ENCODE measurements around the gene ELOVL6. TPM values are rescaled to one million over a fixed set of nuclear protein-coding genes. Genes with fewer than 3 reads are reported as not detected.

The ELOVL6 gene
- total RNA-seq, 2 experiments from 2014 or later = 26.8 to 27.0 TPM

DNA sequence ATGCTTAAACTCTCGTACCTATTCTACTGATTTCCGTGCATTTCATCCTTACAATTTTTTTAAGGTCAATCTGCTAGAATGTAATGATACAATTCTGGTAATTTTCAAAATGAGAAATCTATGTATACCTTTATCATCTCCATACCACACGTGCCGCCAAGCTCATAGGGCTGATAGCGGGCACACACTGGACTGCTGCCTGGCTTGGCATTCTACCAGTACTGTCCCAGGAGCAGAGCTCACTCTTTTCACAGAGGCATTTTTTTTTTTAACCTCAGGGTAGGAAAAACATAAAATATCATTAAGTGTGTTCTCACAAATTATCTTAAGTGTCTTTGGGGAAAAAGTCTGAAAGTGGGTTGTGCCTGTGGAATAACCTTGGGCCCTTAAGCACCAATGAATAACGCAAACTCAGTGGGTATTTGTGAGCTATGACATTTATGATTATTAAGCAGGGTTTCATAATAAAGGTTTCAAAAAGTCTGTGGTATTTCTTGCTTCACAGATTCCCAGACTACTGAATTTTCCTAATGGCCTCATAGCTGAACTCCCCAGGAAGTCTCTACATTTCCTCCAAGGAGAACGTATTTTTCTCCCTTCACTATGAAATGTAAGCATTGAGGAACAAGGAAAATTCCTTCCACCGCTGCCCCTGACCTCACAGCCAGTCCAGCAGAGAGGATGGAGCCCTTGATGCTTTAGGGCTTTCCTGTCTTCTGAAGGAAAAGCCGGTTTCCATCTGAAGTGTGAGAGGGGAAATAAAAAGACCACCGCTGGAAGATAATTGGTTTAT lies 125.2 kb downstream of the ELOVL6 start:
- H3K27me3 Mint-ChIP-seq = no peaks in the 10 kb centered on the region
- H3K36me3 Mint-ChIP-seq (ENCODE audit: low read depth) = peaks cover 28% of the 10 kb centered on the region
- H3K4me3 Mint-ChIP-seq = no peak overlapping the region
- no peak for DNase-seq
- ChIA-PET POLR2A (no interaction called here), CTCF (no interaction called here)
- H3K27ac Mint-ChIP-seq = no peak overlapping the region
- H3K9me3 Mint-ChIP-seq = peaks cover 4% of the 10 kb centered on the region
- H3K4me1 Mint-ChIP-seq = peaks cover 9% of the 10 kb centered on the region

DNA sequence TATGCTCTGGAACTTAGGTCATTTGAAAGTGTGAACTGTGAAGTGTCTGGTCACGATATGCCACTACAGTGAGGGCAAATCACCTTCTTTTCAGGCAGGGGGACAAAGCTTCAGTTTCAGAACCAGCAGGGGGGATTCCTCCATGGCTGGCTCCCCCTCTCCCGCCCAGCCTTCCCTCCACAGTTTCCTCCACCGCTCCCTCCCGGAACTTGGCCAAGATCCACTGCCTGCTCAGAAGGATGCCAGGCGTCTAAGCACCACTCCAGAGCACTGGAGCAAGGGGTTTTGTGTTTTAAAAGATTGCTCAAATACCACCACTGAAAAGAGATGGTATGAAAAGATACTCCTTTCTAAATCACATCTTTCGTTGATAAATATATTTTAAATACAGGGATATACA lies 126.9 kb downstream of the ELOVL6 start:
- DNase-seq = no peak
- Mint-ChIP-seq H3K4me1 (peaks cover 9% of the 10 kb centered on the region), H3K27ac (no peak overlapping the region), H3K4me3 (no peak overlapping the region), H3K36me3 (ENCODE audit: low read depth) (peaks cover 16% of the 10 kb centered on the region), H3K27me3 (no peaks in the 10 kb centered on the region), H3K9me3 (no peaks in the 10 kb centered on the region)
- CTCF ChIA-PET = no interaction called here
- POLR2A ChIA-PET = no interaction called here

DNA sequence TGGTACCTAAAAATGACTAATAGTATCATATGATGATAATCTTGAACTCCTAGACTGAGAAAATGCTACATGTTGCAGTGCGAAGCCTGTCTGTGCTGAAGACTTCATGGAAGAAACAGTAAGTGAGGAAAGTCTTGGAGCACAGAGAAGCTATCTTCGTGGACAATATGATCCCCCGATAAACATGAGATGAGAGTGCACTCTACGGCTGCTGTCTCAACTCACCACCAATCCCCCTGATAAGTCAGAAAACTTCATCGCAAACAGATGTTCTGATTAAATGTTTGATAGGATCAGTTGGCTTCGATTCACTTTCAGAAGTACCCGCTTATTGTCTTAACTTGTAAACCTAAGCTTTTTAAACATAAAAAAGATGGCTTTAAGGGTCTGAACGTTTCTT lies 130.2 kb downstream of the ELOVL6 start:
- H3K4me3 Mint-ChIP-seq = no peak overlapping the region
- ChIA-PET CTCF (no interaction called here), POLR2A (no interaction called here)
- no peaks in the 10 kb centered on the region for H3K4me1 Mint-ChIP-seq
- H3K27me3 Mint-ChIP-seq = no peaks in the 10 kb centered on the region
- H3K27ac Mint-ChIP-seq = no peak overlapping the region
- H3K36me3 Mint-ChIP-seq (ENCODE audit: low read depth) = peaks cover 4% of the 10 kb centered on the region
- DNase-seq = no peak
- no peaks in the 10 kb centered on the region for H3K9me3 Mint-ChIP-seq

DNA sequence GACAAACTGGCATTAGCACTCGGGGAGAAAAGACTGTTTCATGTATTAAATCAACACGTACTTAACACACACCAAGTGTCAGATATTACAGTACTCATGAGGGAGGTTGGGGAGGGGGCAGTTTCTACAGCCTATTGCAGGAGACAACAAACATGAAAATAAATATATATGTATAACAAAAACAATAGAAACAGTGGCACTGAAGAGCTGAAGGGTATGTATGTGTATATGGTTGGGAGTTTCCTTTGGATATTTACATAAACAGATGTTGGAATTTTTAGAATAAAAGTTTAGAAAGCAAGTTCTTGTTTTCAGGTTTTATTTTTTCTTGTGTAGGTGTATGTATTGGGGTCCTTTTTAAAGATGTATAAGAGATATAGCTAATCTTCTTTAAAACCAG lies 133.5 kb downstream of the ELOVL6 start:
- Mint-ChIP-seq H3K4me1 (peaks cover 26% of the 10 kb centered on the region), H3K36me3 (ENCODE audit: low read depth) (peaks cover 10% of the 10 kb centered on the region), H3K27me3 (no peaks in the 10 kb centered on the region), H3K27ac (no peak overlapping the region), H3K9me3 (no peaks in the 10 kb centered on the region), H3K4me3 (no peak overlapping the region)
- ChIA-PET CTCF (no interaction called here), POLR2A (no interaction called here)
- no peak for DNase-seq

DNA sequence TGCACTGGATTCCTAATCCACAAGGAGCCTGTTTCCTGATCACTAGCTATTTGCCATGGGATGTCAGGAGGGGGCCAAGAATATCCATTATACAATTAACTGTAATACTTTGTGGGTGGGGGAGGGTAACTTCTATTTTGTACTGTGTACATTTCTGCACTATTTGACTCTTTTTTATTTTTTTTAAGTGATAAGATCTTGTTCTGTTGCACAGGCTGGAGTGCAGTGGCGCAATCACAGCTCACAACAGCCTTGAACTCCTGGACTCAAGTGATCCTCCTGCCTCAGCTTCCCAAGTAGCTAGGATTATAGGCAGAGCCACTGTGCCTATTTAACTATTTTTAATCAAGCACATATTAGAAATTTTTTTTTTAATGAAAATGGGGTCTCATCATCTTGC lies 134.1 kb downstream of the ELOVL6 start:
- CTCF ChIA-PET = interaction anchor here (0.7 kb wide), 1 partner anchor 15 kb away, joined by 4 read pairs; no protein-coding TSS in a partner anchor
- Mint-ChIP-seq H3K27ac (no peak overlapping the region), H3K27me3 (no peaks in the 10 kb centered on the region), H3K9me3 (no peaks in the 10 kb centered on the region), H3K36me3 (ENCODE audit: low read depth) (peaks cover 10% of the 10 kb centered on the region), H3K4me3 (no peak overlapping the region), H3K4me1 (peaks cover 32% of the 10 kb centered on the region)
- POLR2A ChIA-PET = interaction anchor here (0.8 to 1.7 kb wide), 2 partner anchors 101 to 135 kb away, joined by 3 to 4 read pairs; partner anchors contain the start of gene ELOVL6
- no peak for DNase-seq

DNA sequence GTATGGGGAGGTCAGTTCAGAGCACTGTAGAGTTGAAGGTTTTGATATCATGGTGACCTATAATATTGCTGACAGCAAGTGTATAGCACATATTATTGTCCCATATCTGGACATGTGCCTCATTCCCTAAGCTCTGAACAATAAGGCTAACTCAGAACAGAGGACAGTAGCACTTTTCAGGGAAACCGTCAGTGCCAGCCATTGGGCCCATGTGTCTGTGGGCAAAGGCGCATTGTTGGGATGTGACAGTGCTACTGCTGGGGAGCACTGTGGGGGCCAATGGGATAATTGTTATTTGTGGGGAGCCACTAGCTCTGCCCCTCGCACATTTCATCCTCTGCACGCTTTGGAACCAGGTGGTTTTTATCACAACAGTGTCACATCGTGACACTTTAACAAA lies 136.2 kb downstream of the ELOVL6 start:
- peaks cover 20% of the 10 kb centered on the region for H3K36me3 Mint-ChIP-seq (ENCODE audit: low read depth)
- DNase-seq = no peak
- H3K9me3 Mint-ChIP-seq = no peaks in the 10 kb centered on the region
- H3K4me3 Mint-ChIP-seq = no peak overlapping the region
- peaks cover 49% of the 10 kb centered on the region for H3K4me1 Mint-ChIP-seq
- ChIA-PET POLR2A (interaction anchor here (0.6 to 1.2 kb wide), 2 partner anchors 135 to 136 kb away, joined by 3 to 4 read pairs; partner anchors contain the start of gene ELOVL6), CTCF (interaction anchor here (1.4 to 4.3 kb wide), 2 partner anchors 9 to 12 kb away, joined by 6 to 33 read pairs; no protein-coding TSS in a partner anchor)
- H3K27ac Mint-ChIP-seq = no peak overlapping the region
- no peaks in the 10 kb centered on the region for H3K27me3 Mint-ChIP-seq

DNA sequence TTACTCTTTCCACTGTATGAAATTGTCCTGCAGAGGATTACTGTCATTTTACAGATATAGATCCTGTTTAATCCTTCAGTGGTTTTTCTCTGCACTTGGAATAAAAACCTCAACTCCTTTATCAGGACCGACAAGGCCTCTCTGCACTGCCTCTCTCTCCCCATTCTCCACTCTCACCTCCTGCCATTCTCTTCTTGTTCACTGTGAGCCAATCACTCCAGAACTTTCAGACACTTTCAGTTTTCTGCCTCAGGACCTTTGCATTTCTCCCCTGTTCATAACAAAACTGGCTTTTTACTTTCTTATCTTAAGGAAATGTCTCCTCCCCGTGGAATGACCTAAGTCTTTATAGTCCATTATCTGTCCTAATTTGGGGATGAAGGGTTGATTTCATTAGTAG lies 137.3 kb downstream of the ELOVL6 start:
- ChIA-PET POLR2A (interaction anchor here (3.4 to 3.6 kb wide), 2 partner anchors 104 to 137 kb away, joined by 53 read pairs; partner anchors contain the start of gene ELOVL6), CTCF (interaction anchor here (0.7 to 4.3 kb wide), 2 partner anchors 11 to 56 kb away, joined by 7 to 33 read pairs; no protein-coding TSS in a partner anchor)
- peak overlapping the region; percentile 87 for H3K27ac Mint-ChIP-seq
- H3K4me3 Mint-ChIP-seq = no peak overlapping the region
- no peaks in the 10 kb centered on the region for H3K27me3 Mint-ChIP-seq
- no peak for DNase-seq
- peaks cover 26% of the 10 kb centered on the region for H3K36me3 Mint-ChIP-seq (ENCODE audit: low read depth)
- H3K9me3 Mint-ChIP-seq = no peaks in the 10 kb centered on the region
- H3K4me1 Mint-ChIP-seq = peaks cover 57% of the 10 kb centered on the region

DNA sequence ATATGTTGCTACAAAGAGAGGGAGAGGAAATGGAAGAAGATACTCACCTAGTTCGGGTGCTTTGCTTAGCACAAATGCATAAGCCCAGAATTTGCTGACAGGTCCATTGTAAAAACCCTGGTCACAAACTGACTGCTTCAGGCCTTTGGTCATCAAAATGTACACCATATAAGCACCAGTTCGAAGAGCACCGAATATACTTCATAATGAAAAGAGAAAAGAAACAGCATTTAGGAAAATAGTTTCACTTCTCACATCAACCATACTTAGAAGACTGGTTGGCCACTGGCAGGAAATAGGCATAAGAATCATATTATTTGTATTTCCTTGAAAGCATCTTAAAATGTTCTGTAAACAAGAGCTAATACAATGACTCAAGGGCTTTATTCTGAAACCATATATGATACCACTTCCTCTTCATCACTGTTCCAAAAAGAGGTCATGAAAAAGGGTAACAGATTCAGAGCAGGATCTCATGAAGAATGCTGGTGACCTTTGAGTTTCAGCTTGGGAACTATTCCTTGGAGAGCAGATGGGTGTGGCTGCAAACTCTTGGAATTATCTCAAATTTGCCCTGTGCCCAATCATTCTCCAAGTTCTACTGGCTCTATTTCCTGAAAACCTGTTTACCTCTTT lies 138.7 kb downstream of the ELOVL6 start:
- Mint-ChIP-seq H3K36me3 (ENCODE audit: low read depth) (peaks cover 32% of the 10 kb centered on the region), H3K4me3 (peak overlapping the region; percentile 69), H3K27me3 (no peaks in the 10 kb centered on the region), H3K4me1 (peaks cover 71% of the 10 kb centered on the region), H3K27ac (peak overlapping the region; percentile 87), H3K9me3 (no peaks in the 10 kb centered on the region)
- POLR2A ChIA-PET = interaction anchor here (0.9 to 3.6 kb wide), 8 partner anchors 25 to 138 kb away, joined by 3 to 53 read pairs (median 4); partner anchors contain the start of gene ELOVL6
- CTCF ChIA-PET = interaction anchor here (1.0 to 4.3 kb wide), 7 partner anchors 10 to 453 kb away, joined by 3 to 33 read pairs (median 4); partner anchors contain the start of gene ELOVL6
- DNase-seq = no peak

DNA sequence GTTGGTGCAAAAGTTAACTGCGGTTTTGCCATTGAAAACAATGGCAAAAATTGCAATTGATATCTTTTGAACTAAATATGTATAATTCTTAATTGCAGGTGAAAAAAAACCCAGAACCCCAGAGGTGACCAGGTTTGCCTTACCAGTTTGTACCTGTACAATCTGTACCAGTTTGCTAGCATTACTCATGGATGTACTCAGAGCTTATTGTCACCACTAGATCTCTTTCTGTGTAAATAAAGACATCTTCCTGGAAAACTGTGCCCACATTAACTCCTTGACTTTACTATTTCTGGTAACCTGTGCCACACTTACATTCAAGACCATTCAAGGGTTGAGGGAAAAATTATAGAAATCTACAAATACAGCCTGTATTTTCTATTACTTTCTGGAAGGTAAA lies 139.7 kb downstream of the ELOVL6 start:
- H3K27ac Mint-ChIP-seq = peak overlapping the region; percentile 87
- peak overlapping the region; percentile 69 for H3K4me3 Mint-ChIP-seq
- CTCF ChIA-PET = interaction anchor here (0.9 to 4.3 kb wide), 9 partner anchors 9 to 460 kb away, joined by 3 to 33 read pairs (median 4); partner anchors contain the start of gene ELOVL6
- H3K4me1 Mint-ChIP-seq = peaks cover 76% of the 10 kb centered on the region
- POLR2A ChIA-PET = interaction anchor here (1.1 to 3.6 kb wide), 7 partner anchors 9 to 139 kb away, joined by 3 to 53 read pairs (median 4); partner anchors contain the start of gene ELOVL6
- no peaks in the 10 kb centered on the region for H3K27me3 Mint-ChIP-seq
- H3K36me3 Mint-ChIP-seq (ENCODE audit: low read depth) = peaks cover 36% of the 10 kb centered on the region
- H3K9me3 Mint-ChIP-seq = no peaks in the 10 kb centered on the region
- no peak for DNase-seq

DNA sequence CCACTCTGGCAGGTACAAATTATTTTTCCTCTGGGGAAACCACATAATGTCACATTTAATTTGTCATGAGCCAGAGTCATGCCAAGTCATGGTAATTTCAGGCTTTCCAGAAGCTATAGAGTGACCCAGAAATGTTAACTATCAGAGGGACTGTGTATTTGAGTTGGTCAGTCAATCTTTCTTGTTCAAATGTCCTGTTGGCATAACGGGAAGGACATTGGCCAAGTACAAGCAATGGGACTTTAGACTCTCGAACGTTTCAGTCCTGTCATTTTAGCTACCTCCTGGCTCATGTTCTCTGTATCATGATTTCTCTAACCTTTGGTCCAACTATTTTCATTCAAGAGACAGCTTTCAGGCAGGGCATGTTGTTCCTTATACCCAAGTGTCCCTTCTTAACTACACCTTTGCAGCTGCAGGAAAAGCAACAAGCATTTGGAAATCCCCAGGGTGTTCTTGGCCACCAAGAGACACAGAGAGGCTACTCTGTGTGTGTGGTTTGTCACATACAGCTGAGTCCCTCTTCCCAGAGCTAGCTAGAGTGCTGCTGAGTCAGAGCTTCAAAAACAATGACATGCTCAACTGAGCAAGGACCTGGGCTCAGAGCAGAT lies 143.2 kb downstream of the ELOVL6 start:
- Mint-ChIP-seq H3K27me3 (no peaks in the 10 kb centered on the region), H3K4me3 (peak overlapping the region; percentile 22), H3K4me1 (peaks cover 62% of the 10 kb centered on the region), H3K36me3 (ENCODE audit: low read depth) (peaks cover 42% of the 10 kb centered on the region), H3K9me3 (no peaks in the 10 kb centered on the region), H3K27ac (peak overlapping the region; percentile 55)
- DNase-seq = peak; percentile 43
- ChIA-PET POLR2A (interaction anchor here (1.1 to 2.0 kb wide), 4 partner anchors 32 to 143 kb away, joined by 3 to 29 read pairs (median 8); partner anchors contain the start of gene ELOVL6), CTCF (interaction anchor here (0.8 to 1.2 kb wide), 3 partner anchors 47 to 143 kb away, joined by 3 to 4 read pairs (median 3); partner anchors contain the start of gene ELOVL6)

DNA sequence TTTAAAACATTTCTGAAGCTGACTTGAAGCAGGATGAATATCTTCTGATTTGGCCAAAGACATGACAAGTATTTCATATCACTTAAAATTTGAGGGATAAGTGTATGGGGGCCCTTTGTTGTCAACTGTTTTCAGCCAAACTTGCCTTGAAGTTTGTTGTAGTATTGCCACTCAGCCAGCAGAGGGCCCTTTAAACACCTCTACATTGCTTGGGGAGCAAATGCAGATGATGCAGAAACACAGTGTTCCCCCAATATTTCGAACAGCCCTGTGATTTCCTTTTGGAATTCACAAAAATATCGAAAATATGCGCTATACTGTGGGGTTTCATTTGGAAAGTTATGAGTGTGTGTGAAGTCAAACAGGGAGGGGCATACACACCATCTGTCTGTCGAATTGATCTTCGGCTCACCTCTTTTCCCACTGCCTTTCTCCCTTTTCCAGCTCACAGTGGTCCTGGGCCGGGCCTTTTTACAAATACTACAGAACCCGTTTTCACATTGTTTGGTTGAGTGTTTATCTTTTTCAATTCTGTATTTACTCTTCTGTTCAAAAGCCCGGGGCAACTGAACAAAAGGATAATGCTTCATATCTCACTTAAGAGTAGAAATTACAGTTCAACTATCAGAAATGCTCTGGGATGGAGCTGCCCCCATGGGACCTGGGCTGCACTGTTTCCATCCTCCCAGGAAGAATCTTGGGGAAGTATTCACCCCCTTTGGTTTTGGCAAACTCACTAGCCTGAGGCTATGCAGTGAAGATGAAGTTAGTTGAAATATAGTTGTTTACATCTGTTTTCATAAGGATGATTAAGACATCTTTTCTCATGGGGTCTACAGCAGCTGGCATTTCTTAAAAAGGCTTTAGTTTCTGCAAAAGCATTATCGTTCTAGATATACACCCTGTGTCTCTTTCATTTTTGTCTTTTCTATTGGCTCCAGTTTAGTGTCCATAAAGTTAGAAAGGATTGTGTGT lies 148.2 kb downstream of the ELOVL6 start:
- no peaks in the 10 kb centered on the region for H3K9me3 Mint-ChIP-seq
- H3K36me3 Mint-ChIP-seq (ENCODE audit: low read depth) = peaks cover 20% of the 10 kb centered on the region
- ChIA-PET POLR2A (interaction anchor here (1.2 kb wide), 1 partner anchor 8 kb away, joined by 3 read pairs; no protein-coding TSS in a partner anchor), CTCF (interaction anchor here (0.7 to 4.5 kb wide), 27 partner anchors 10 to 467 kb away, joined by 3 to 33 read pairs (median 4); partner anchors contain the start of gene ELOVL6)
- H3K27me3 Mint-ChIP-seq = no peaks in the 10 kb centered on the region
- DNase-seq = peak; percentile 59
- peaks cover 22% of the 10 kb centered on the region for H3K4me1 Mint-ChIP-seq
- no peak overlapping the region for H3K4me3 Mint-ChIP-seq
- no peak overlapping the region for H3K27ac Mint-ChIP-seq
